ENCODE data around the gene NFKBIA.

Gene NFKBIA

DNA sequence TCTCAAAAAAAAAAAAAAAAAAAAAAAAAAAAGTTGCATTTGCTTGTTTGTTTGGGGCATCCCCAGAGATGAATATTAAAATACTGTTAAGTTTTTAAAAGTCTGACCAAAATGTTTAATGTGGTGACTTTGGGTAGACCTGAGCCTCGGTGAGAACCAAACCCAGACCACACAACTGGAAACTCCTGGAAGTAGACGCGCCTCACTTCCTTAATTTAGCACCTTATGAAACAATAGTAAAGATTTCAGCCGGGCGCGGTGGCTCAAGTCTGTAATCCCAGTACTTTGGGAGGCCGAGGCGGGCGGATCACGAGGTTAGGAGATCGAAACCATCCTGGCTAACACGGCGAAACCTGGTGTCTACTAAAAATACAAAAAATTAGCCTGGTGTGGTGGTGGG, 9.3 kb downstream of the NFKBIA start:
- DNase-seq (ENCODE audit: low spot score) = no peak
- Histone ChIP-seq H3K27me3 (ENCODE audit: insufficient read depth, poor library complexity, severe bottlenecking) (no peaks in the 10 kb centered on the region), H3K4me1 (ENCODE audit: insufficient read depth, poor library complexity, severe bottlenecking) (peaks cover 9% of the 10 kb centered on the region), H3K27ac (ENCODE audit: poor library complexity, severe bottlenecking) (no peak overlapping the region), H3K9me3 (ENCODE audit: severe bottlenecking) (no peaks in the 10 kb centered on the region), H3K36me3 (ENCODE audit: low read depth) (peaks cover 4% of the 10 kb centered on the region), H3K4me3 (ENCODE audit: severe bottlenecking) (no peak overlapping the region)
- TF ChIP-seq, protein P1, sequence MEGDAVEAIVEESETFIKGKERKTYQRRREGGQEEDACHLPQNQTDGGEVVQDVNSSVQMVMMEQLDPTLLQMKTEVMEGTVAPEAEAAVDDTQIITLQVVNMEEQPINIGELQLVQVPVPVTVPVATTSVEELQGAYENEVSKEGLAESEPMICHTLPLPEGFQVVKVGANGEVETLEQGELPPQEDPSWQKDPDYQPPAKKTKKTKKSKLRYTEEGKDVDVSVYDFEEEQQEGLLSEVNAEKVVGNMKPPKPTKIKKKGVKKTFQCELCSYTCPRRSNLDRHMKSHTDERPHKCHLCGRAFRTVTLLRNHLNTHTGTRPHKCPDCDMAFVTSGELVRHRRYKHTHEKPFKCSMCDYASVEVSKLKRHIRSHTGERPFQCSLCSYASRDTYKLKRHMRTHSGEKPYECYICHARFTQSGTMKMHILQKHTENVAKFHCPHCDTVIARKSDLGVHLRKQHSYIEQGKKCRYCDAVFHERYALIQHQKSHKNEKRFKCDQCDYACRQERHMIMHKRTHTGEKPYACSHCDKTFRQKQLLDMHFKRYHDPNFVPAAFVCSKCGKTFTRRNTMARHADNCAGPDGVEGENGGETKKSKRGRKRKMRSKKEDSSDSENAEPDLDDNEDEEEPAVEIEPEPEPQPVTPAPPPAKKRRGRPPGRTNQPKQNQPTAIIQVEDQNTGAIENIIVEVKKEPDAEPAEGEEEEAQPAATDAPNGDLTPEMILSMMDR (IDR thresholded peaks at IDR 0.05; ENCODE audit: poor library complexity, severe bottlenecking) = no peak
- no peak for ATAC-seq (ENCODE audit: low read depth)

DNA sequence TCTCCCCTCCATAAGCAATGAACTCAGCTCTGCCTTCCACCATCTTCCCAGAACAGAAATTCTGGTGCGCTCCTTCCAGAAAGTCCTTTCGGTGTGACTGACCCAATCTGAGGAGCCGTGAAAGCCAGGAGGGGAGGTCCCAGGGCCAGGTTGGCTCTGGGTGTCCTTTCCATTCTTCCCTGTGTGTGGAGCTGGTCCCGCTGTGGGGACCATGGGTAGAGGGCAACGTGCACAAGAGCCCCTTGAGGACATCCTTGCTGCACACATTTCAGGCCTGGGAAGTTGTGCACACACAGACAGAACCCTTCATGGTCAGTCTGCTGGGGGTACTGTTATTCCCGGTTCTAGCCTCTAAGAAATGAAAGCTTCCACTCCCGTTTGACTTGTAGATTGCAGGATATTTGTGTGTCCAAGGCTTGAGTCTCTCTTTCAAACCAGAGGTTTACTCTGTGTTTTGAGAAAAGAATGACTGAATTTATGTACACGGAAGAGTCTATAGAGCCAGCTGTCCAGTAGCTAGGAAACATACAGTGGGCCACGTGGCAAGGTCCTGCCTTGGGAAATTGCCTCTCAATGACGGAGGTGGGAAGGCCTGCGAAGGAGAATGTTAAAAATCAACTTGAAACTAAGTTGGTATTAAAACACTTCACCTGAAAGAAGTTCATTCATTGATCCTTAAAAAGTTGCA, 10.1 kb downstream of the NFKBIA start:
- DNase-seq (ENCODE audit: low spot score) = no peak
- H3K4me1 ChIP-seq (ENCODE audit: insufficient read depth, poor library complexity, severe bottlenecking) = peaks cover 9% of the 10 kb centered on the region
- H3K4me3 ChIP-seq (ENCODE audit: severe bottlenecking) = no peak overlapping the region
- ATAC-seq (ENCODE audit: low read depth) = no peak
- TF ChIP-seq, protein P1 (IDR thresholded peaks at IDR 0.05; ENCODE audit: poor library complexity, severe bottlenecking) = no peak
- no peaks in the 10 kb centered on the region for H3K27me3 ChIP-seq (ENCODE audit: insufficient read depth, poor library complexity, severe bottlenecking)
- H3K36me3 ChIP-seq (ENCODE audit: low read depth) = no peaks in the 10 kb centered on the region
- H3K27ac ChIP-seq (ENCODE audit: poor library complexity, severe bottlenecking) = no peak overlapping the region
- no peaks in the 10 kb centered on the region for H3K9me3 ChIP-seq (ENCODE audit: severe bottlenecking)

DNA sequence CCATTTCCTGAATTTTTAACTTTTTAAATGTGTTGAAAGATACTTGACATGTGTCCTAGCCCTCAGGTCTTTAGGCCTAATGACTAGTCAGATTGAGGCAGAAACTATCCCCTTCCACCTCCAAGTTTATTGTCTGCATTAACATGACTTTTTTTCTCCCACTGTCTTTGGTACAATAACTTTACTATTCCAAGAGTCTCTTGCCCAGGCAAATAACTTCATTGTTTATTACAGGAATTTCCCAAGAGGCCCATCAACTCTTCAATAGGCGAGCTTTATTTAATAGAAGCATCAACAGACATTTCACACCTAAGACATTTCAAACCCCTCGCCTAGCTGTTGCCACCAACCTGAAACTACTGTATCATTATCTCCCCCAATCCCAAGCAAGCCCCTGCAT, 10.7 kb downstream of the NFKBIA start:
- H3K36me3 ChIP-seq (ENCODE audit: low read depth) = no peaks in the 10 kb centered on the region
- H3K9me3 ChIP-seq (ENCODE audit: severe bottlenecking) = no peaks in the 10 kb centered on the region
- no peak overlapping the region for H3K4me3 ChIP-seq (ENCODE audit: severe bottlenecking)
- peaks cover 9% of the 10 kb centered on the region for H3K4me1 ChIP-seq (ENCODE audit: insufficient read depth, poor library complexity, severe bottlenecking)
- no peaks in the 10 kb centered on the region for H3K27me3 ChIP-seq (ENCODE audit: insufficient read depth, poor library complexity, severe bottlenecking)
- DNase-seq (ENCODE audit: low spot score) = no peak
- ATAC-seq (ENCODE audit: low read depth) = no peak
- TF ChIP-seq, protein P1 (IDR thresholded peaks at IDR 0.05; ENCODE audit: poor library complexity, severe bottlenecking) = no peak
- no peak overlapping the region for H3K27ac ChIP-seq (ENCODE audit: poor library complexity, severe bottlenecking)

DNA sequence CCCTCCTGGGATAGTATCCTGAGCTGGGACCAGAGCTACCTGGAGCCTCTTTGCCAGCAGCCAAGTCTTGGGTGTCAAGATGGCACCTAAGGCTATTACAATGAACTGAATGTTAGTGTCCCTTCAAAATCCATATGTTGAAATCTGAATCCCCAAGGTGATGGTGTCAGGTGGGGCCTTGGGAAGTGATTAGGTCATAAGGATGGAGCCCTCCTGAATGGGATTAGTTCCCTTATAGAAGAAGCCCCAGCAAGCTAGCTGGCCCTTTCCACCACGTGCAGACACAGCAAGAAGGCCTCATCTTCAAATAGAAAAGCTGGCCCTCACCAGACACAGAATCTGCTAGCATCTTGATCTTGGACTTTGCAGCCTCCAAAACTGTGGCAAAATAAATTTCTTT, 12.4 kb downstream of the NFKBIA start:
- H3K27me3 ChIP-seq (ENCODE audit: insufficient read depth, poor library complexity, severe bottlenecking) = no peaks in the 10 kb centered on the region
- no peak for DNase-seq (ENCODE audit: low spot score)
- ATAC-seq (ENCODE audit: low read depth) = no peak

DNA sequence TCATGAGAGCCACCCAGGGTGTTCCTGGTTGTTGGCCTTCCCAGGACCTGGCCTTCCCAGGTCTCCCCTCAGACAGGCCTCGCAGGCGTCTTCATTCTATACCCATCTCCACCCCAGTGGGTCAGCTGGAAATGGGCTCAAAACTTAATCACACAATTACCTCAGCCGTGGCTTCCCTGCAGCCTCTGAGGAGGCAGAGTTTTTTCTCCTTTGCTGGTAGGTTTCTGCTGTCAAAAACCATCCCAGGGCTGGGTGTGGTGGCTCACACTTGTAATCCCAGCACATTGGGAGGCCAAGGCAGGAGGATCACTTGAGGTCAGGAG, 13.2 kb downstream of the NFKBIA start:
- TF ChIP-seq, protein P1 (IDR thresholded peaks at IDR 0.05; ENCODE audit: poor library complexity, severe bottlenecking) = no peak
- H3K27me3 ChIP-seq (ENCODE audit: insufficient read depth, poor library complexity, severe bottlenecking) = no peaks in the 10 kb centered on the region
- no peaks in the 10 kb centered on the region for H3K9me3 ChIP-seq (ENCODE audit: severe bottlenecking)
- no peak for ATAC-seq (ENCODE audit: low read depth)
- H3K4me3 ChIP-seq (ENCODE audit: severe bottlenecking) = no peak overlapping the region
- no peaks in the 10 kb centered on the region for H3K36me3 ChIP-seq (ENCODE audit: low read depth)
- DNase-seq (ENCODE audit: low spot score) = no peak
- no peaks in the 10 kb centered on the region for H3K4me1 ChIP-seq (ENCODE audit: insufficient read depth, poor library complexity, severe bottlenecking)
- H3K27ac ChIP-seq (ENCODE audit: poor library complexity, severe bottlenecking) = no peak overlapping the region

More for the DNA sequence above, 12.4 kb downstream of the NFKBIA start:
- Histone ChIP-seq H3K9me3 (ENCODE audit: severe bottlenecking) (no peaks in the 10 kb centered on the region), H3K4me3 (ENCODE audit: severe bottlenecking) (no peak overlapping the region), H3K27ac (ENCODE audit: poor library complexity, severe bottlenecking) (no peak overlapping the region), H3K4me1 (ENCODE audit: insufficient read depth, poor library complexity, severe bottlenecking) (no peaks in the 10 kb centered on the region), H3K36me3 (ENCODE audit: low read depth) (no peaks in the 10 kb centered on the region)
- TF ChIP-seq, protein P1 (IDR thresholded peaks at IDR 0.05; ENCODE audit: poor library complexity, severe bottlenecking) = no peak
